ENCODE measurements around the gene RNF4.
A peak's percentile ranks its signal among the peaks of the same experiment; 100 is the strongest.

RNF4 gene

DNA sequence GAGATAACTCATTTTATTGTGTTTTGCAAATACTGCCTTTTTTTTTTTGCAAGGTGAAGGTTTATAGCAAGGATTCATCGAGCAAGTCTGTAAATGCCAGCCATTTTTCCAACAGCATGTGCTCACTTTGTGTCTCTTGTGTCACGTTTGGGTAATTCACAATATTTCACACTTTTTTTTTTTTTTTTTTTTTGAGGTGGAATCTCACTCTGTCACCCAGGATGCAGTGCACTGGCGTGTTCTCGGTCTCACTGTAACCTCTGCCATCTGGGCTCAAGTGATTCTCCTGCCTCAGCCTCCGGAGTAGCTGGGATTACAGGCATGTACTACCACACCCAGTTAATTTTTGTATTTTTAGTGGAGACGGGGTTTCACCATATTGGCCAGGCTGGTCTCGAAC is 1.9 kb downstream of the RNF4 start:
- TF ChIP-seq SUZ12 (IDR thresholded peaks at IDR 0.05; ENCODE audit: extremely low read depth, insufficient read depth, insufficient read length) (no peak), YY1 (IDR thresholded peaks at IDR 0.05; ENCODE audit: insufficient read depth, insufficient read length) (no peak), ZNF274 (IDR thresholded peaks at IDR 0.05; ENCODE audit: low read depth, low read length) (no peak)
- H3K9ac ChIP-seq (ENCODE audit: insufficient read length, low read depth) = peak overlapping the region; percentile 51
- DNase-seq (ENCODE audit: low read depth, low spot score) = no peak
- H3K27me3 ChIP-seq (ENCODE audit: insufficient read depth, insufficient read length) = no peaks in the 10 kb centered on the region
- H3K9me3 ChIP-seq (ENCODE audit: insufficient read depth, low read length) = peaks cover 5% of the 10 kb centered on the region; the same call in 1 of the 2 replicates
- no peaks in the 10 kb centered on the region for H3K4me1 ChIP-seq (ENCODE audit: insufficient read depth, insufficient read length)
- H3K4me3 ChIP-seq (ENCODE audit: insufficient read length, low read depth) = peak overlapping the region; percentile 98
- H3K36me3 ChIP-seq (ENCODE audit: insufficient read depth, insufficient read length, low read length) = peaks cover 56% of the 10 kb centered on the region

DNA sequence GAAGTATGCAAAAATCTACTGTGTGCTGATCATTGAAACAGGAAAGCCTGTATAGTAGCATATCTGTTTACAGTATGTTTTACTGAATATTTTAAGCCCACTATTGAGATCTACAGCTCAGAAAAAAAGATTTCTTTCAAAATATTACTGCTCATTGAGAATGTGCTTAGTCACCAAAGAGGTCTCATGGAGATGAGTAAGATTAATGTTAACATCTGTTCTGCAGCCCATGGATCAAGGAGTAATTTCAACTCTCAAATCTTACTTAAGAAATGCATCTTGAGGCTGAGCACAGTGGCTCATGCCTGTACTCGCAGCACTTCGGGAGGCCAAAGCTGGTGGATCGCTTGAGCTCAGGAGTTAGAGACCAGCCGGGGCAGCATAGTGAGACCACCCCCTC is 3.3 kb downstream of the RNF4 start:
- H3K27me3 ChIP-seq (ENCODE audit: insufficient read depth, insufficient read length) = no peaks in the 10 kb centered on the region
- H3K4me3 ChIP-seq (ENCODE audit: insufficient read length, low read depth) = no peak overlapping the region
- no peaks in the 10 kb centered on the region for H3K4me1 ChIP-seq (ENCODE audit: insufficient read depth, insufficient read length)
- peaks cover 5% of the 10 kb centered on the region; the same call in 1 of the 2 replicates for H3K9me3 ChIP-seq (ENCODE audit: insufficient read depth, low read length)
- H3K36me3 ChIP-seq (ENCODE audit: insufficient read depth, insufficient read length, low read length) = peaks cover 50% of the 10 kb centered on the region
- H3K9ac ChIP-seq (ENCODE audit: insufficient read length, low read depth) = no peak overlapping the region
- TF ChIP-seq YY1 (IDR thresholded peaks at IDR 0.05; ENCODE audit: insufficient read depth, insufficient read length) (no peak), SUZ12 (IDR thresholded peaks at IDR 0.05; ENCODE audit: extremely low read depth, insufficient read depth, insufficient read length) (no peak), ZNF274 (IDR thresholded peaks at IDR 0.05; ENCODE audit: low read depth, low read length) (no peak)
- no peak for DNase-seq (ENCODE audit: low read depth, low spot score)

DNA sequence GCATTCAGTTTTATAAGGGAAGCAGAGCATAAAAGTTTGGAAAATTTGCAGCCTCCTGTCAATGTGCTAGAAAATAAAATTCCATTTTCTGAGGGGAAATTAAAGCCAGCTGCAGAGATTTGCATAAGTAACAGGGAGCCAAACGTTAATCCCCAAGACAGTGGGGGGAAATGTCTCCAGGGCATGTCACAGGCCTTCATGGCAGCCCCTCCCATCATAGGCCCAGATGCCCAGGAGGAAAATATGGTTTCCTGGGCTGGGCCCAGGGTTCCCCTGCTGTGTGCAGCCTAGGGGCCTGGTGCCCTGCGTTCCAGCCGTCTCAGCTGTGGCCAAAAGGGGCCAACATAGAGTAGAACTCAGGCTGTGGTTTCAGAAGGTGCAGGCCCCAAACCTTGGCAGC is 9.3 kb downstream of the RNF4 start:
- H3K9me3 ChIP-seq (ENCODE audit: insufficient read depth, low read length) = no peaks in the 10 kb centered on the region
- peaks cover 13% of the 10 kb centered on the region for H3K4me1 ChIP-seq (ENCODE audit: insufficient read depth, insufficient read length)
- H3K36me3 ChIP-seq (ENCODE audit: insufficient read depth, insufficient read length, low read length) = peaks cover 39% of the 10 kb centered on the region
- no peak overlapping the region for H3K9ac ChIP-seq (ENCODE audit: insufficient read length, low read depth)
- no peak overlapping the region for H3K4me3 ChIP-seq (ENCODE audit: insufficient read length, low read depth)
- no peak for TF ChIP-seq YY1 (IDR thresholded peaks at IDR 0.05; ENCODE audit: insufficient read depth, insufficient read length)
- H3K27me3 ChIP-seq (ENCODE audit: insufficient read depth, insufficient read length) = no peaks in the 10 kb centered on the region
- no peak for DNase-seq (ENCODE audit: low read depth, low spot score)

DNA sequence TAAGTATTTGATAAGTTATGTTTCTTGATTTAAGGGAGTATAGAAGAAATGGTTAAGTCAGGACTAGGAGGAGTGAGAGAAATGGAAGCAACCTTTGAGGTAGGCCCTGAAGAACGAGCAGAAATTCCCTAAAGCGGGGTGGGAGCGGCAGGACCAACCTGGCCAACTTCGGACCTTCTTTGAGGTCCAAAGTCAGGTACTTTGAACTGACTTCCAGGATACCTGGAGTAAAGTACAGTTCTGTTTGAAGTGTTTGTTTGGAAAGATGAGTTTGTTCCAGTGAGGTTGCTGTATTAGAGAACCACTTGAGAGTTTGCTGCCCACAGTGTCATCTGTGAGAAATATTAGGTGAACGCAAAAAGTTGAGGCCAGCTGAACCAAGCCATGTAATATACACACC is 11.7 kb downstream of the RNF4 start:
- no peaks in the 10 kb centered on the region for H3K27me3 ChIP-seq (ENCODE audit: insufficient read depth, insufficient read length)
- H3K36me3 ChIP-seq (ENCODE audit: insufficient read depth, insufficient read length, low read length) = peaks cover 32% of the 10 kb centered on the region

DNA sequence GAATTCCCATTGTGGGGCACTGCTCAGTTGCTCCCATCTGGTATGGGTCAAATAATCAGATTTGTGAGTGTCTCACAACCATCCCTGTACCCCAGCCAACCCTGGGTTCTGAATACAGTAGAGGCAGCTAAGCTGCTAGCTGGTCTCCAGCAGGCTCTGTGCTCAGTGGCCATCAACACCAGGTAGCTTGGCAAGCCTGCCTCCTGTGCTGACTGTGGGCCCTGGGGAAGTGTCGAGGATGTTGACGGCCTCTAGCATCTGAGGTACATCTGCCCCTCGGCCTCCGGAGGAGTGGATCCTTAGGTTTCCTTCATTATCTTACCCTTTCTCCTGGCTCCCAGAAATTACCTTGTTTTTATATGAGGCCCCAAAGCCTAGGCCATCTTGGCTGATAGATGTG is 13.3 kb downstream of the RNF4 start:
- Histone ChIP-seq H3K27me3 (ENCODE audit: insufficient read depth, insufficient read length) (no peaks in the 10 kb centered on the region), H3K9ac (ENCODE audit: insufficient read length, low read depth) (no peak overlapping the region), H3K36me3 (ENCODE audit: insufficient read depth, insufficient read length, low read length) (peaks cover 28% of the 10 kb centered on the region), H3K9me3 (ENCODE audit: insufficient read depth, low read length) (no peaks in the 10 kb centered on the region), H3K4me3 (ENCODE audit: insufficient read length, low read depth) (no peak overlapping the region), H3K4me1 (ENCODE audit: insufficient read depth, insufficient read length) (peaks cover 22% of the 10 kb centered on the region)
- TF ChIP-seq ZNF274 (IDR thresholded peaks at IDR 0.05; ENCODE audit: low read depth, low read length) (no peak), SUZ12 (IDR thresholded peaks at IDR 0.05; ENCODE audit: extremely low read depth, insufficient read depth, insufficient read length) (no peak), YY1 (IDR thresholded peaks at IDR 0.05; ENCODE audit: insufficient read depth, insufficient read length) (no peak)
- no peak for DNase-seq (ENCODE audit: low read depth, low spot score)

More for the DNA sequence above, 11.7 kb downstream of the RNF4 start:
- H3K9ac ChIP-seq (ENCODE audit: insufficient read length, low read depth) = no peak overlapping the region
- TF ChIP-seq SUZ12 (IDR thresholded peaks at IDR 0.05; ENCODE audit: extremely low read depth, insufficient read depth, insufficient read length) (no peak), ZNF274 (IDR thresholded peaks at IDR 0.05; ENCODE audit: low read depth, low read length) (no peak), YY1 (IDR thresholded peaks at IDR 0.05; ENCODE audit: insufficient read depth, insufficient read length) (no peak)
- no peak overlapping the region for H3K4me3 ChIP-seq (ENCODE audit: insufficient read length, low read depth)
- peaks cover 22% of the 10 kb centered on the region for H3K4me1 ChIP-seq (ENCODE audit: insufficient read depth, insufficient read length)
- no peak for DNase-seq (ENCODE audit: low read depth, low spot score)
- no peaks in the 10 kb centered on the region for H3K9me3 ChIP-seq (ENCODE audit: insufficient read depth, low read length)

DNA sequence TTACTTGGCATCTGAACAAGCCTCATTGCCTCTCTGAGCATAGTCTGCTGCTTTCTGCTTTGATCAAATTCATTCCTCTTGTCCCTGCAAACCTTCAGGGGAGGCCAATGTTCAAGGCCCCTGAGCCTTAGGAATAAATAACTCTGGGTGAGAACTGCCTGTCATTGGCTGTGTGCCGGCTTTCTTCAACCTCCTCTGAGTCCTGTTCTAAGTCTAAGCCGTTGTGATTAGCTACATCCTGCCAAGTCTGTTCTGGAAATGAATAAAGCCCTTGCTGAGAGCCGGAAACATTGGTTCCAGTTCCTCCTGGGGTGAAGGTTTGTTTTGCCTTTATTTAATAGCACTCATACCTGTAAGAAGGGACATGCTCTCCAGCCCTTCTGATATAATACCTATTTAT is 13.8 kb downstream of the RNF4 start:
- no peaks in the 10 kb centered on the region for H3K27me3 ChIP-seq (ENCODE audit: insufficient read depth, insufficient read length)
- H3K4me3 ChIP-seq (ENCODE audit: insufficient read length, low read depth) = no peak overlapping the region
- peaks cover 24% of the 10 kb centered on the region for H3K4me1 ChIP-seq (ENCODE audit: insufficient read depth, insufficient read length)
- peaks cover 31% of the 10 kb centered on the region for H3K36me3 ChIP-seq (ENCODE audit: insufficient read depth, insufficient read length, low read length)
- no peaks in the 10 kb centered on the region for H3K9me3 ChIP-seq (ENCODE audit: insufficient read depth, low read length)
- H3K9ac ChIP-seq (ENCODE audit: insufficient read length, low read depth) = no peak overlapping the region
- DNase-seq (ENCODE audit: low read depth, low spot score) = no peak
- TF ChIP-seq YY1 (IDR thresholded peaks at IDR 0.05; ENCODE audit: insufficient read depth, insufficient read length) (no peak), SUZ12 (IDR thresholded peaks at IDR 0.05; ENCODE audit: extremely low read depth, insufficient read depth, insufficient read length) (no peak), ZNF274 (IDR thresholded peaks at IDR 0.05; ENCODE audit: low read depth, low read length) (no peak)

DNA sequence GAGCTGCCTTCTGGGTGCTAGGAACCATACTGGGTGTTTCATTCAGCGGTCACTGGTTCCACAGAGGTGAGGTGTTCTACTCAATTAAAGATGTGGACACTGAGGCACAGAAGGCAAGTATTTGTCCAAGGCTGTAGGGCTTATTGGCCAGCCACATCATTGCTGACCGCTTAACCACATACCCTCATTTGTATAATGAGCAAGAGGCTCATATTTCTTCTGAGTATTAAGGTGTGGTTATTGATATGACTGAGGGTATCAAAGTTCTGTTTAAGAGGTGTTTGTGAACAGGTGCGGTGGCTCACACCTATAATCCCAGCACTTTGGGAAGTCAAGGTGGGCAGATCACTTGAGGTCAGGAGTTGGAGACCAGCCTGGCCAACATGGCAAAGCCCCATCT is 14.3 kb downstream of the RNF4 start:
- H3K9ac ChIP-seq (ENCODE audit: insufficient read length, low read depth) = no peak overlapping the region
- H3K4me3 ChIP-seq (ENCODE audit: insufficient read length, low read depth) = no peak overlapping the region
- TF ChIP-seq SUZ12 (IDR thresholded peaks at IDR 0.05; ENCODE audit: extremely low read depth, insufficient read depth, insufficient read length) (no peak), ZNF274 (IDR thresholded peaks at IDR 0.05; ENCODE audit: low read depth, low read length) (no peak), YY1 (IDR thresholded peaks at IDR 0.05; ENCODE audit: insufficient read depth, insufficient read length) (no peak)
- H3K9me3 ChIP-seq (ENCODE audit: insufficient read depth, low read length) = no peaks in the 10 kb centered on the region
- no peaks in the 10 kb centered on the region for H3K27me3 ChIP-seq (ENCODE audit: insufficient read depth, insufficient read length)
- H3K36me3 ChIP-seq (ENCODE audit: insufficient read depth, insufficient read length, low read length) = peaks cover 31% of the 10 kb centered on the region
- peaks cover 25% of the 10 kb centered on the region for H3K4me1 ChIP-seq (ENCODE audit: insufficient read depth, insufficient read length)
- no peak for DNase-seq (ENCODE audit: low read depth, low spot score)

DNA sequence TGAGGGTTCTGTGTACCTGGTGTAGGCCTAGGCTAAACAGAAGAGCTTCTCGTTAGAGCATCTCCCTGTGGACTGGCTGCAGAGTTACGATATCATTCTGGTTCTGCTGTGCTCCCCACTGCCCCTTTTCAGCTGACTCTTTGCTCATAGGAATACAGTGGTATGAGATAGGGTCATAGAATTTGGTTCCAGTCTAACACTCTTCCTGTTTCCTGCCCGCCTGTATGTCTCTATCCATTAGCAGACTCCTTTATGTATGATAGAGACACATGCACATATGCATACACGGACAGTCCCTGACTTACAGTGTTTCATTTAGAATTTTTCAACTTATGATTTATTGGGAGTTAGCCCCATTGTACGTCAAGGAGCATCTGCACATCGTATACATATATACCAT is 15.3 kb downstream of the RNF4 start:
- no peak overlapping the region for H3K9ac ChIP-seq (ENCODE audit: insufficient read length, low read depth)
- no peaks in the 10 kb centered on the region for H3K9me3 ChIP-seq (ENCODE audit: insufficient read depth, low read length)
- no peak for DNase-seq (ENCODE audit: low read depth, low spot score)
- no peaks in the 10 kb centered on the region for H3K27me3 ChIP-seq (ENCODE audit: insufficient read depth, insufficient read length)
- TF ChIP-seq YY1 (IDR thresholded peaks at IDR 0.05; ENCODE audit: insufficient read depth, insufficient read length) (no peak), SUZ12 (IDR thresholded peaks at IDR 0.05; ENCODE audit: extremely low read depth, insufficient read depth, insufficient read length) (no peak), ZNF274 (IDR thresholded peaks at IDR 0.05; ENCODE audit: low read depth, low read length) (no peak)
- H3K36me3 ChIP-seq (ENCODE audit: insufficient read depth, insufficient read length, low read length) = peaks cover 32% of the 10 kb centered on the region
- H3K4me3 ChIP-seq (ENCODE audit: insufficient read length, low read depth) = no peak overlapping the region
- peaks cover 23% of the 10 kb centered on the region for H3K4me1 ChIP-seq (ENCODE audit: insufficient read depth, insufficient read length)
